T-helper 9 cell (primary cell): ENCODE data around the gene SVBP.
"Not testable (repeated sequence)": the region's sequence is repeated elsewhere in the genome, so short reads cannot be mapped to it uniquely, and the experiment has no call there.

Experiments
- DNase-seq: peaks from one replicate; pipeline ENCODE4 v3.0.0-alpha.2; 2020
- total RNA-seq, 2 donors: gene quantifications; one replicate each; lab custom pipeline; 2026; lab: John Stamatoyannopoulos, UW

Gene SVBP
- total RNA-seq: 7.5 to 13.1 reads per million in 2 donors

GRCh38 chr1:42816585-42817439 lies at the start of gene SVBP, which contains the start of gene ERMAP:
Gene SVBP, minus strand, starts transcription at chr1:42817397. Its CDS starts 853 bp downstream, at chr1:42816544.
Gene ERMAP, plus strand, starts transcription at chr1:42817122. Its CDS starts 13,327 bp downstream, at chr1:42830449.
- DNase-seq: peak; percentile 97

GRCh38 chr1:42866549-42866948 lies 49.4 kb upstream of the SVBP start:
- no peak for DNase-seq

- no peak for DNase-seq
These were observed 43.8 kb upstream of the SVBP start for GRCh38 chr1:42861014-42861399.

GRCh38 chr1:42860339-42861013 lies 43.3 kb upstream of the SVBP start:
- no peak for DNase-seq

GRCh38 chr1:42859366-42859765 lies 42.2 kb upstream of the SVBP start:
- DNase-seq: not testable (repeated sequence)

GRCh38 chr1:42856554-42856953 lies 39.4 kb upstream of the SVBP start:
- DNase-seq: not testable (repeated sequence)

- no peak for DNase-seq
These were observed 36.1 kb upstream of the SVBP start for GRCh38 chr1:42853116-42853884.

- DNase-seq: no peak
These were observed 35.4 kb upstream of the SVBP start for GRCh38 chr1:42852608-42852980.

- DNase-seq: no peak
These were observed 34.9 kb upstream of the SVBP start for GRCh38 chr1:42851960-42852607.

- DNase-seq: no peak
These were observed 34.2 kb upstream of the SVBP start for GRCh38 chr1:42851420-42851819.

- DNase-seq: no peak
These were observed 32.7 kb upstream of the SVBP start for GRCh38 chr1:42849944-42850343.

- DNase-seq: no peak
These were observed 31.8 kb upstream of the SVBP start for GRCh38 chr1:42848823-42849537.

- no peak for DNase-seq
These were observed 30.7 kb upstream of the SVBP start for GRCh38 chr1:42847721-42848460.

GRCh38 chr1:42847111-42847595 lies 30.0 kb upstream of the SVBP start:
- no peak for DNase-seq

GRCh38 chr1:42846257-42847110 lies 29.3 kb upstream of the SVBP start, which contains the start of gene ZNF691:
Gene ZNF691, plus strand, starts transcription at chr1:42846613. Its CDS starts 3,046 bp downstream, at chr1:42849659.
- peak; percentile 80 for DNase-seq

GRCh38 chr1:42845866-42846256 lies 28.7 kb upstream of the SVBP start:
- no peak for DNase-seq

GRCh38 chr1:42845193-42845592 lies 28.0 kb upstream of the SVBP start:
- no peak for DNase-seq

- no peak for DNase-seq
These were observed 27.5 kb upstream of the SVBP start for GRCh38 chr1:42844592-42845140.

- DNase-seq: no peak
These were observed 24.4 kb upstream of the SVBP start for GRCh38 chr1:42841440-42842147.
